ENCODE data around the gene HTR4. TPM values are rescaled to one million over a fixed set of nuclear protein-coding genes. Genes with fewer than 3 reads are reported as not detected.
"Not testable (repeated sequence)": the region's sequence is repeated elsewhere in the genome, so short reads cannot be mapped to it uniquely, and the experiment has no call there.

HTR4 gene
- total and polyA plus RNA-seq, 7 donors: 0.60 to 16.1 (median 3.1) TPM

DNA sequence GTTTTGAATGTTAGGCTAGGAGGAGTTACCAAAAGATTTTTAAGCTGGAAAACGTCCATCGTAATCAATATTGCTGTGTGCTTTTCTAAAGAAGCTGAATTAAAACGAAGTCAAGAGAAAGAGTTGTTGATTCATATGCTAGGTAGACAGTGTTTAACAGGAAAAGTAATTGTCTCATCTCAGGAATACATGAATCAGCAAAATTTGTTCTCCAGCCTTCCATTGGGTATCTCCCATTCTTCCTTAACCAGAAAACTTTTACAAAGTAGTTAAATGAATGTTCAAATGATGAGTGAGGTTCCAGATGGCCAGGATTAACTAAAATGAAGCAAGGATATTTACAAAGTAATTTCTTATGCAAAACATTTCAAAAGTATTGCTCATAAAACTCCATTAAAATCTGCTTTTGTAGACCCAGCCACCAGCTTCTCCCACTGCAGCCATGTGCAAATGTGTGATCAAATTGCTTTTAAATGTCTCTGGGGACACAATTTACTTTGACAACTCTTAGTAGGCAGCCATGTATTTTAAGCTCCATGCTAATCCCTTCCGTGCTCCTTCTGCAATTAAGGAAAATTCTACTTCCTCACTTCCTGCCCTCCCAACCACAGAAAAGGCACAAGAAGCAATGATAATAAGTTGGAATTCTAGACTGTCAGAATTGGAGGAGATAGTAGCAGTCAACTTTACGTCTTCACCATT lies 121.2 kb downstream of the HTR4 start:
- DNase-seq: no peak
- Histone ChIP-seq H3K4me3 (no peak overlapping the region), H3K27ac (no peak overlapping the region), H3K36me3 (no peaks in the 10 kb centered on the region), H3K9me3 (peaks cover 6 to 11% (median 7%) of the 10 kb centered on the region in 4 donors), H3K4me1 (no peaks in the 10 kb centered on the region), H3K27me3 (no peaks in the 10 kb centered on the region)
- TF ChIP-seq, protein P1, sequence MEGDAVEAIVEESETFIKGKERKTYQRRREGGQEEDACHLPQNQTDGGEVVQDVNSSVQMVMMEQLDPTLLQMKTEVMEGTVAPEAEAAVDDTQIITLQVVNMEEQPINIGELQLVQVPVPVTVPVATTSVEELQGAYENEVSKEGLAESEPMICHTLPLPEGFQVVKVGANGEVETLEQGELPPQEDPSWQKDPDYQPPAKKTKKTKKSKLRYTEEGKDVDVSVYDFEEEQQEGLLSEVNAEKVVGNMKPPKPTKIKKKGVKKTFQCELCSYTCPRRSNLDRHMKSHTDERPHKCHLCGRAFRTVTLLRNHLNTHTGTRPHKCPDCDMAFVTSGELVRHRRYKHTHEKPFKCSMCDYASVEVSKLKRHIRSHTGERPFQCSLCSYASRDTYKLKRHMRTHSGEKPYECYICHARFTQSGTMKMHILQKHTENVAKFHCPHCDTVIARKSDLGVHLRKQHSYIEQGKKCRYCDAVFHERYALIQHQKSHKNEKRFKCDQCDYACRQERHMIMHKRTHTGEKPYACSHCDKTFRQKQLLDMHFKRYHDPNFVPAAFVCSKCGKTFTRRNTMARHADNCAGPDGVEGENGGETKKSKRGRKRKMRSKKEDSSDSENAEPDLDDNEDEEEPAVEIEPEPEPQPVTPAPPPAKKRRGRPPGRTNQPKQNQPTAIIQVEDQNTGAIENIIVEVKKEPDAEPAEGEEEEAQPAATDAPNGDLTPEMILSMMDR (IDR thresholded peaks at IDR 0.05): no peak
- TF ChIP-seq POLR2AphosphoS5 (IDR thresholded peaks at IDR 0.05) (no peak), POLR2A (IDR thresholded peaks at IDR 0.05) (no peak), EP300 (IDR thresholded peaks at IDR 0.05) (no peak)
- intact Hi-C loops (cut with DNase I): no loop called here
- WGBS, 2 donors: 77 to 90% methylated on average over 5 of the region's 5 CpGs

DNA sequence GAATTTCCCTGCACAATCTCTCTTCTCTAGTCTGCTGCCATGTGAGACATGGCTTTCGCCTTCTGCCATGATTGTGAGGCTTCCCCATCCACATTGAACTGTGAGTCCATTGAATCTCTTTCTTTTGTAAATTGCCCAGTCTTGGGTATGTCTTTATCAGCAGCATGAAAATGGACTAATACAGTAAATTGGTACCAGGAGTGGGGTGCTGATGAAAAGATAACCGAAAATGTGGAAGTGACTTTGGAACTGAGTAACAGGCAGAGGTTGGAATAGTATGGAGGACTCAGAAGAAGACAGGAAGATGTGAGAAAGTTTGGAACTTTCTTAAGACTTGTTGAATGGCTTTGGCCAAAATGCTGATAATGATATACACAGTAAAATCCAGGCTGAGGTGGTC lies 124.9 kb downstream of the HTR4 start:
- H3K27me3 ChIP-seq; DNase-seq; intact Hi-C loops (cut with DNase I); H3K27ac ChIP-seq; H3K4me1 ChIP-seq; H3K36me3 ChIP-seq; H3K4me3 ChIP-seq: not testable (repeated sequence)
- H3K9me3 ChIP-seq: peaks cover 6 to 11% (median 7%) of the 10 kb centered on the region in 4 donors
- 95 to 98% methylated on average over 2 of the region's 2 CpGs for WGBS, 2 donors

DNA sequence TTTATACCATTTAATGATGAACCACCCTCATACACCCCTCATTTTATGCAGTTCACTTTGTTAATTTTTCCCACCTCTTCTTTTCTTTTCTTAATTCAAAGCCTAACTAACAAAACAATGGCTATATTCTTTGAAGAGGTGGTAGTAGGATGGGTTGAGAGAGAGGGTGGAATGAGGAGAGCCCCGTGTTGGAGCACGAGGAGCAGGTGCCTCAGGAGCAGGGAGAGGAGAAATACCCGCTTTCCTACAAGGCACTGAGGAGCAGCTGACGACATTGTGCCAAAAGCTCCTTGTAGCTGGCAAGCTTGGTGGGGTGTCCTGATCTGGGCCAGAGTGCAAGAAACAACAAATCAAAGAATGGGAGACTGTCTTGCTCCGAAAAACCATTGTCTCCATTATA lies 129.6 kb downstream of the HTR4 start:
- no peaks in the 10 kb centered on the region for H3K4me1 ChIP-seq
- peaks cover 4 to 6% (median 5%) of the 10 kb centered on the region in 4 donors for H3K9me3 ChIP-seq
- DNase-seq: no peak
- no peak overlapping the region for H3K4me3 ChIP-seq
- H3K27me3 ChIP-seq: no peaks in the 10 kb centered on the region
- TF ChIP-seq, protein P1 (IDR thresholded peaks at IDR 0.05): no peak
- no peak for TF ChIP-seq EP300 (IDR thresholded peaks at IDR 0.05)
- no peak for TF ChIP-seq POLR2AphosphoS5 (IDR thresholded peaks at IDR 0.05)
- no peak for TF ChIP-seq POLR2A (IDR thresholded peaks at IDR 0.05)
- H3K36me3 ChIP-seq: no peaks in the 10 kb centered on the region
- WGBS, 2 donors: 86 to 93% methylated on average over 5 of the region's 5 CpGs
- no peak overlapping the region for H3K27ac ChIP-seq
- intact Hi-C loops (cut with DNase I): no loop called here

DNA sequence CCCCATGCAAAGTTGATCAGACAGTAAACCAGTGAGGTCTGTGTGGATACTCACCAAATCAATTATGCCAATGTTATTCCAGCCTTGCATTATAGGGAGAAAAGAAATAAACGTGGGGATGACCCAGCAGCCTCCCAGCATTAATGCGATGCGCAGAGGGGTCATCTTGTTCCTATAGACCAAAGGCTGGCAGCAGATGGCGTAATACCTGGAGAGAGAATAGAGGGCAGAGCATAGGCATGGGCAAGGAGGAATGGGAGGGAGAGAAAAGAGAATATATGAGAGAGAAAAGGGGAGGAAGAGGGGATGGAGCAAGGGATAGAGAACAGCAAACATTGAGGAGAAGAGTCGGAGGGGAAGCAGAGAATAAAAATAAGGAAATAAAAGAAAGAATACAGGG lies 131.2 kb downstream of the HTR4 start:
- no peaks in the 10 kb centered on the region for H3K36me3 ChIP-seq
- DNase-seq: no peak
- 73 to 84% methylated on average over 5 of the region's 5 CpGs for WGBS, 2 donors
- intact Hi-C loops (cut with DNase I): no loop called here
- H3K9me3 ChIP-seq: no peaks in the 10 kb centered on the region
- TF ChIP-seq EP300 (IDR thresholded peaks at IDR 0.05) (no peak), POLR2A (IDR thresholded peaks at IDR 0.05) (no peak), POLR2AphosphoS5 (IDR thresholded peaks at IDR 0.05) (no peak)
- TF ChIP-seq, protein P1 (IDR thresholded peaks at IDR 0.05): no peak
- H3K4me1 ChIP-seq: no peaks in the 10 kb centered on the region
- no peak overlapping the region for H3K27ac ChIP-seq
- no peaks in the 10 kb centered on the region for H3K27me3 ChIP-seq
- H3K4me3 ChIP-seq: no peak overlapping the region

DNA sequence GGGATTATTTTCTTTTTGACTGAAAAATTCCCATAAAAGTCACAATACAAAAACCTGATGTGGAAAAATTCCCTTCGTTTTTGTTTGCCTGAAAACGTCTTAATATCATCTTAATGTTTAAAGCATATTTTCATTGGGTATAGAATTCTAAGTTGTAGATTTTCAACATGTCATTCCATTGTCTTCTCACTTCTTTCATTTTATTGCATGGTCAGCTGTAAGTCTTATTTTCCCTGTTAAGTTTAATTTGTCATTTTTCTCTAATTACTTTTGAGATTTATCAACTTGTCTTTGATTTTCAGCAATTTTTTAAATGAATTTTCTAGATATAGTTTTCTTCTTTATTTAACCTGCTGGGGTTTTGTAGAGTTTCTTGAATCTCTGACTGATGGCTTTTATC lies 138.9 kb downstream of the HTR4 start:
- no peaks in the 10 kb centered on the region for H3K4me1 ChIP-seq
- WGBS, 2 donors: 82 to 85% methylated on average over 2 of the region's 2 CpGs
- intact Hi-C loops (cut with DNase I): no loop called here
- H3K9me3 ChIP-seq: no peaks in the 10 kb centered on the region
- no peak overlapping the region for H3K27ac ChIP-seq
- TF ChIP-seq, protein P1 (IDR thresholded peaks at IDR 0.05): no peak
- TF ChIP-seq EP300 (IDR thresholded peaks at IDR 0.05): no peak
- no peak for TF ChIP-seq POLR2AphosphoS5 (IDR thresholded peaks at IDR 0.05)
- no peak for TF ChIP-seq POLR2A (IDR thresholded peaks at IDR 0.05)
- no peak overlapping the region for H3K4me3 ChIP-seq
- no peaks in the 10 kb centered on the region for H3K27me3 ChIP-seq
- DNase-seq: no peak
- H3K36me3 ChIP-seq: no peaks in the 10 kb centered on the region

All from sigmoid colon (tissue), 7 donors.